A549 (cell line): Measurements from ENCODE around the gene TRAF1. TPM values are rescaled to one million over a fixed set of nuclear protein-coding genes. Genes with fewer than 3 reads are reported as not detected.

Source experiments
- ATAC-seq, 2 experiments: fragments of 200-7000 bp in 1 of 2; fragments of >200 bp in 1 of 2; cut with Nextera tagmentation in 1 of 2; cut with Tn5 transposase in 1 of 2; 3 replicates each; pipeline versions ENCODE4 v1.8.0 to v1.9.1; 2018 to 2020; ENCODE audit warnings: mild to moderate bottlenecking in 1 of 2, moderate library complexity in 1 of 2
- CTCF ChIA-PET: fragments of 300-600 bp; sonication (Branson Sonifier 250); formaldehyde crosslinking; extraction: SDS; loops from one replicate; lab custom pipeline; 2021; ENCODE audit warnings: antibody characterized with exemption, inconsistent platforms; lab: Yijun Ruan, JAX
- POLR2A ChIA-PET: fragments of 350-600 bp; formaldehyde crosslinking; extraction: SDS; loops from one replicate; lab custom pipeline; 2021; ENCODE audit warnings: antibody characterized with exemption, inconsistent platforms; lab: Yijun Ruan, JAX
- DNase-seq, 2 experiments: peaks; one replicate each; pipeline versions ENCODE4 v3.0.0 to v3.0.0-alpha.2; 2011 to 2016; ENCODE audit warnings: low read depth in 1 of 2, low spot score in 1 of 2
- FAIRE-seq: peaks from 2 replicates; lab custom pipeline; 2011; peaks lifted over from hg19 to GRCh38; lab: Jason Lieb, UNC
- H3K27ac ChIP-seq, 2 experiments: fragments of >200 bp; sonication (Bioruptor Twin); formaldehyde crosslinking; 3 replicates each; pipeline ENCODE4 v1.5.1; 2016 to 2017
- H3K4me1 ChIP-seq: fragments of >200 bp; sonication (Bioruptor Twin); formaldehyde crosslinking; 3 replicates; pipeline ENCODE4 v1.6.1; 2016
- H3K4me2 ChIP-seq: fragments of >200 bp; sonication (Bioruptor Twin); formaldehyde crosslinking; 3 replicates; pipeline ENCODE4 v1.6.1; 2016
- H3K4me3 ChIP-seq: fragments of >200 bp; sonication (Bioruptor Twin); formaldehyde crosslinking; 3 replicates; pipeline ENCODE4 v1.5.1; 2016
- H3K9me3 ChIP-seq: fragments of >200 bp; sonication (Bioruptor Twin); formaldehyde crosslinking; 3 replicates; pipeline ENCODE4 v1.6.1; 2016
- BHLHE40 ChIP-seq: IDR thresholded peaks from 2 replicates; pipeline ENCODE4 v1.6.1; 2012; ENCODE audit warnings: low read depth, low read length, inconsistent platforms
- CBX2 ChIP-seq: fragments of 200-600 bp; sonication (generic); IDR thresholded peaks from 2 replicates; pipeline ENCODE4 v1.6.1; 2016; ENCODE audit warnings: low read depth, mild to moderate bottlenecking, borderline replicate concordance
- CBX8 ChIP-seq: fragments of 200-600 bp; sonication (generic); IDR thresholded peaks from 2 replicates; pipeline ENCODE4 v1.6.1; 2016
- CEBPB ChIP-seq, 2 experiments: fragments of >200 bp in 1 of 2; sonication (Bioruptor Twin) in 1 of 2; formaldehyde crosslinking in 1 of 2; IDR thresholded peaks; 2 replicates each; pipeline ENCODE4 v1.6.1; 2012 to 2016
- CHD4 ChIP-seq: fragments of 200-600 bp; sonication (generic); IDR thresholded peaks from 2 replicates; pipeline ENCODE4 v1.6.1; 2016; ENCODE audit warnings: antibody characterized with exemption, mild to moderate bottlenecking, borderline replicate concordance
- CTCF ChIP-seq: fragments of >200 bp; sonication (Bioruptor Twin); formaldehyde crosslinking; IDR thresholded peaks from 3 replicates; pipeline ENCODE4 v1.5.1; 2016
- E2F6 ChIP-seq: IDR thresholded peaks from 2 replicates; pipeline ENCODE4 v1.6.1; 2012; ENCODE audit warnings: low read depth, borderline replicate concordance
- EHMT2 ChIP-seq: fragments of 200-600 bp; sonication (generic); IDR thresholded peaks from 2 replicates; pipeline ENCODE4 v1.6.1; 2016; ENCODE audit warnings: antibody characterized with exemption, low read depth, mild to moderate bottlenecking, moderate library complexity
- GATA3 ChIP-seq: IDR thresholded peaks from 2 replicates; pipeline ENCODE4 v1.6.1; 2012; ENCODE audit warnings: borderline replicate concordance
- HDAC2 ChIP-seq: fragments of 200-600 bp; sonication (generic); IDR thresholded peaks from 2 replicates; pipeline ENCODE4 v1.6.1; 2016
- HEYL ChIP-seq: fragments of 250-450 bp; sonication (Bioruptor Pico); IDR thresholded peaks from 2 replicates; pipeline ENCODE4 v1.8.0; 2021; ENCODE audit warnings: mild to moderate bottlenecking, moderate library complexity
- HOXA7 ChIP-seq: fragments of 250-450 bp; sonication (Bioruptor Pico); IDR thresholded peaks from 2 replicates; pipeline ENCODE4 v1.5.0; 2020; ENCODE audit warnings: mild to moderate bottlenecking, moderate library complexity
- JUN ChIP-seq, 2 experiments: fragments of >200 bp; sonication (Bioruptor Twin); formaldehyde crosslinking; IDR thresholded peaks; 2 replicates in 1 of 2; 3 replicates in 1 of 2; pipeline ENCODE4 v1.6.1; 2016 to 2017
- JUNB ChIP-seq: fragments of >200 bp; sonication (Bioruptor Twin); formaldehyde crosslinking; IDR thresholded peaks from 2 replicates; pipeline ENCODE4 v1.6.1; 2016
- KDM1A ChIP-seq: fragments of 200-600 bp; sonication (generic); IDR thresholded peaks from 2 replicates; pipeline ENCODE4 v1.6.1; 2016; ENCODE audit warnings: low read depth, mild to moderate bottlenecking
- NPAS2 ChIP-seq: fragments of 250-450 bp; sonication (Bioruptor Pico); IDR thresholded peaks from 2 replicates; pipeline ENCODE4 v1.8.0; 2022; ENCODE audit warnings: mild to moderate bottlenecking, moderate library complexity, borderline replicate concordance
- PHF8 ChIP-seq: fragments of 200-600 bp; sonication (generic); IDR thresholded peaks from 2 replicates; pipeline ENCODE4 v1.6.1; 2016; ENCODE audit warnings: low read depth, mild to moderate bottlenecking, antibody characterized with exemption, moderate library complexity, borderline replicate concordance
- POLR2A ChIP-seq: IDR thresholded peaks from 2 replicates; pipeline ENCODE4 v1.6.1; 2012; ENCODE audit warnings: mild to moderate bottlenecking, low read length
- POLR2AphosphoS2 ChIP-seq: conservative IDR thresholded peaks from 2 replicates; pipeline ENCODE4 v1.6.1; 2012; ENCODE audit warnings: low read length, improper control_type of control experiment, inconsistent platforms
- RAD21 ChIP-seq, 2 experiments: fragments of >200 bp in 1 of 2; sonication (Bioruptor Twin) in 1 of 2; formaldehyde crosslinking in 1 of 2; IDR thresholded peaks in 1 of 2; conservative IDR thresholded peaks in 1 of 2; 2 replicates in 1 of 2; 3 replicates in 1 of 2; pipeline ENCODE4 v1.6.1; 2012 to 2018; ENCODE audit warnings: inconsistent platforms in 1 of 2
- RNF2 ChIP-seq: fragments of 200-600 bp; sonication (generic); IDR thresholded peaks from 2 replicates; pipeline ENCODE4 v1.6.1; 2016; ENCODE audit warnings: low read depth, mild to moderate bottlenecking, antibody characterized with exemption, moderate library complexity, borderline replicate concordance
- SREBF2 ChIP-seq: fragments of 450-650 bp; IDR thresholded peaks from 2 replicates; pipeline ENCODE4 v1.6.1; 2014; ENCODE audit warnings: mild to moderate bottlenecking, moderate library complexity
- TFCP2L1 ChIP-seq: fragments of 250-450 bp; sonication (Bioruptor Pico); IDR thresholded peaks from 2 replicates; pipeline ENCODE4 v1.5.0; 2021; ENCODE audit warnings: mild to moderate bottlenecking
- ZC3H11A ChIP-seq: fragments of 450-650 bp; IDR thresholded peaks from 2 replicates; pipeline ENCODE4 v1.6.1; 2014; ENCODE audit warnings: antibody characterized with exemption, mild to moderate bottlenecking
- ZFP36 ChIP-seq: fragments of 450-650 bp; IDR thresholded peaks from 2 replicates; pipeline ENCODE4 v1.6.1; 2014; ENCODE audit warnings: borderline replicate concordance; ENCODE audit not compliant: partially characterized antibody
- WGBS: methylation state at CpG from one replicate; pipeline ENCODE4 v1.1.6; 2017; ENCODE audit errors: missing lambda C conversion rate; 5-methylcytosine and 5-hydroxymethylcytosine counted together
- polyA plus RNA-seq, 4 experiments: library from polyadenylated mRNA; depleted of rRNA in 3 of 4; stranded (reverse); fragments of >200 nt; fragmentation: RNase III in 1 of 4; extraction: RNeasy Plus Mini Kit Qiagen cat#74134 plus additional on column Dnase treatment in 1 of 4; gene quantifications; 2 replicates in 3 of 4; 3 replicates in 1 of 4; pipeline ENCODE4 v1.2.3, GENCODE V29; 2011 to 2017

TRAF1 gene
- polyA plus RNA-seq, 2 of the 4 experiments (the other 2 are of a cell fraction) = 2.0 to 3.4 TPM

GRCh38 chr9:120898396-120898795 lies 28.2 kb downstream of the TRAF1 start:
- no peak for FAIRE-seq
- ATAC-seq = no peak
- ChIA-PET CTCF (no interaction called here), POLR2A (no interaction called here)
- no peak for TF ChIP-seq ZC3H11A
- no peak for TF ChIP-seq KDM1A
- TF ChIP-seq CHD4 = no peak
- no peak for TF ChIP-seq EHMT2
- no peak for TF ChIP-seq CTCF
- TF ChIP-seq GATA3 = no peak
- Histone ChIP-seq H3K4me3 (no peak overlapping the region), H3K27ac (no peak overlapping the region), H3K4me2 (no peak overlapping the region), H3K4me1 (no peaks in the 10 kb centered on the region), H3K9me3 (no peaks in the 10 kb centered on the region)
- no peak for DNase-seq
- 93% methylated on average over 3 of the region's 3 CpGs for WGBS

- FAIRE-seq (no peak), ATAC-seq (no peak), DNase-seq (no peak)
- no peak overlapping the region for H3K4me2 ChIP-seq
- H3K9me3 ChIP-seq = no peaks in the 10 kb centered on the region
- POLR2A ChIA-PET = no interaction called here
- 81% methylated on average over 2 of the region's 2 CpGs for WGBS
- no peak overlapping the region for H3K4me3 ChIP-seq
- H3K27ac ChIP-seq = no peak overlapping the region
- no peak for TF ChIP-seq EHMT2
- no peak for TF ChIP-seq JUN (IDR thresholded peaks at IDR 0.05)
- CTCF ChIA-PET = interaction anchor here (0.9 to 2.7 kb wide), 3 partner anchors 11 to 33 kb away, joined by 3 to 8 read pairs (median 3); no protein-coding TSS in a partner anchor
- H3K4me1 ChIP-seq = no peaks in the 10 kb centered on the region
These were observed 30.6 kb downstream of the TRAF1 start for GRCh38 chr9:120895951-120896350.

GRCh38 chr9:120894321-120895148 lies 32.1 kb downstream of the TRAF1 start:
- no peak for DNase-seq
- WGBS = 94% methylated on average over 55 of the region's 63 CpGs
- H3K9me3 ChIP-seq = no peaks in the 10 kb centered on the region
- H3K4me2 ChIP-seq = no peak overlapping the region
- H3K4me1 ChIP-seq = no peaks in the 10 kb centered on the region
- ATAC-seq = no peak
- CTCF ChIA-PET = interaction anchor here (0.7 to 2.7 kb wide), 4 partner anchors 17 to 287 kb away, joined by 3 to 8 read pairs (median 4); no protein-coding TSS in a partner anchor
- no peak overlapping the region for H3K27ac ChIP-seq
- FAIRE-seq = no peak
- no peak overlapping the region for H3K4me3 ChIP-seq
- POLR2A ChIA-PET = no interaction called here
- TF ChIP-seq SREBF2 = no peak
- TF ChIP-seq CBX2 = no peak
- TF ChIP-seq RNF2 = no peak
- no peak for TF ChIP-seq GATA3
- no peak for TF ChIP-seq TFCP2L1

- ChIA-PET POLR2A (no interaction called here), CTCF (interaction anchor here (0.9 to 1.0 kb wide), 3 partner anchors 23 to 44 kb away, joined by 3 read pairs; no protein-coding TSS in a partner anchor)
- Histone ChIP-seq H3K9me3 (no peaks in the 10 kb centered on the region), H3K4me3 (no peak overlapping the region), H3K27ac (no peak overlapping the region), H3K4me1 (no peaks in the 10 kb centered on the region), H3K4me2 (no peak overlapping the region)
- ATAC-seq (no peak), DNase-seq (no peak), FAIRE-seq (no peak)
- WGBS = 84% methylated on average over 13 of the region's 13 CpGs
- TF ChIP-seq HEYL (no peak), PHF8 (no peak), SREBF2 (no peak), GATA3 (no peak), RAD21 (conservative IDR thresholded peaks at IDR 0.05 in 1 of 2, IDR thresholded peaks at IDR 0.05 in 1 of 2) (no peak), ZFP36 (no peak), JUNB (no peak), RNF2 (no peak), HDAC2 (no peak), EHMT2 (no peak), HOXA7 (CRISPR knock-in tag) (no peak), CEBPB (IDR thresholded peaks at IDR 0.05) (no peak), NPAS2 (CRISPR knock-in tag) (no peak), CHD4 (no peak), POLR2AphosphoS2 (no peak), E2F6 (no peak), BHLHE40 (no peak), POLR2A (no peak), CBX8 (no peak)
These were observed 32.8 kb downstream of the TRAF1 start for GRCh38 chr9:120893611-120894307.
